ENCODE measurements around the gene CCDC97. TPM values are rescaled to one million over a fixed set of nuclear protein-coding genes. Genes with fewer than 3 reads are reported as not detected.
"Not testable (repeated sequence)": the region's sequence is repeated elsewhere in the genome, so short reads cannot be mapped to it uniquely, and the experiment has no call there.

CCDC97 gene
- polyA plus RNA-seq, 6 donors from 2014 or later = 19.8 to 37.2 (median 31.7) TPM

DNA sequence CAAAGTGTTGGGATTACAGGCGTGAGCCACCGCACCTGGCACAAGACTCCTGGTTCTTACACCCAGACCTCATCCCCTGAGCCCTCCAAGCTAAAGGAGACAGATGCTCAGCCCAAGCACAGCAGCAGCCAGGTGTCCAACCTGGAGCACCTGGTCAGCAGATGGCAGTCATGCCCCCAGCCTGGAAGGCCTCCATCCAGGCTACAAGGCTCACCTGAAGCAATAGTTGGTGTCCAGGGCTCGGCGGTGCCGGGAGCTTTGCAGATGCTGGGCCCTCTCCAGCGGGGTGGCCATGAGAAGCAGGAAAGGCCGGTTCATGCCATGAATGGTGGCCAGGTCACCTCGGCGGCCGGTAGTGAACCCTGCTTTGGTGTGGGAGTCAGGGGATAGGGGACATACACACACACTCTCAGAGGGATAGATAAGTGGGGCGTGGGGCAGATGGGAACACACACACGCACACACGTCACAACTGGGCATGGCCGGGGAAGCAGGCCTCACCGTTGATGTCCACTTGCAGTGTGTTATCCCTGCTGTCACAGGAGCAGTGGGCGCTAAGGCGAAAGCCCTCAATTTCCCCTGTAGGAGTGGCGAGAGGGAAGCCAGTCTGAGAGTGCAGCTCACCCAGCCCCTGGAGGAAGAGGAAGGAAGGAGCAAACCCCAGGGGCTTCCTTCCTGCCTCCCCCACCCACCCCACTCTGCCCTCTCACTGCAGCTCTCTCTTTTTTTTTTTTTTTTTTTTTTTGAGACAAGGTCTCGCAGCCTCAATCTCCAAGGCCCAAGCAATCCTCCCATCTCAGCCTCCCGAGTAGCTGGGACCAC, 31.9 kb downstream of the CCDC97 start:
- Mint-ChIP-seq H3K27ac (peak overlapping the region in 5 of 6 donors; percentile 66 to 94 (median 77)), H3K9me3 (no peaks in the 10 kb centered on the region), H3K27me3 (no peaks in the 10 kb centered on the region), H3K4me1 (peaks cover 33 to 54% (median 38%) of the 10 kb centered on the region in 3 donors), H3K4me3 (peak overlapping the region; percentile 12 to 83 (median 68)), H3K36me3 (peaks cover 9 to 21% of the 10 kb centered on the region in 2 donors)
- DNase-seq (no peak), ATAC-seq (ENCODE audit: low read depth in 2 of 2) (peak; percentile 73 to 81)

DNA sequence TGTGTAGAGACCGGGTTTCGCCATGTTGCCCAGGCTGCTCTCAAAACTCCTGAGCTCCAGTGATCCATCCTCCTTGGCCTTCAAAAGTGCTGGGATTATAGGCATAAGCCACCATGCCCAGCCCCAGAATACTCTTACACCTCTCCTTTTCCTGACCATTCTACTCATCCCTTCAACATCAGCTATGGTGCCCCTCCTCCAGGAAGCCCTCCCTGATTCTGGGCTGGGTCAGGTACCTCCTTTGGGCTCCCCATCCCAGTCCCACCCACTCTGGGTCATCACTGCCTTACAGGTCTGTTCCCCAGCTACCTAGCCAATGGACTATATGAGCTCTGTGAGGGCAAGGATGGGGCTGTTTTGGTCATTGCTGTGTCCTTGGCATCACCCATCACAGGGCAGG, 34.2 kb downstream of the CCDC97 start:
- Mint-ChIP-seq H3K27me3 (no peaks in the 10 kb centered on the region), H3K27ac (peak overlapping the region in 4 of 6 donors; percentile 50 to 84 (median 78)), H3K36me3 (peaks cover 9 to 27% of the 10 kb centered on the region in 2 donors), H3K4me1 (peaks cover 38 to 58% (median 42%) of the 10 kb centered on the region in 3 donors), H3K4me3 (peak overlapping the region in 1 of 8 donors; percentile 29), H3K9me3 (no peaks in the 10 kb centered on the region)
- ATAC-seq (ENCODE audit: low read depth in 2 of 2) (no peak), DNase-seq (no peak)

DNA sequence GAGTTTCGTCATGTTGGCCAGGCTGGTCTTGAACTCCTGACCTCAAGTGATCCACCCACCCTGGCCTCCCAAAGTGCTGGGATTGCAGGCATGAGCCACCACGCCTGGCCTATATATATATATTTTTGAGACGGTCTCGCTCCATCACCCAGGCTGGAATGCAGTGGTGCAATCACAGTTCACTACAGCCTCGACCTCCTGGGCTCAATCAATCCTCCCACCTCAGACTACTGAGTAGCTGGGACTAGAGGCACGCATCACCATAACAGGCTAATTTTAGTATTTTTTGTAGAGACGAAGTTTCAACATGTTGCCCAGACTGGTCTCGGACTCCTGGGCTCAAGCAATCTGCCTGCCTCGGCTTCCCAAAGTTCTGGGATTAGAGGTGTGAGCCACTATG, 36.9 kb downstream of the CCDC97 start:
- not testable (repeated sequence) for DNase-seq; H3K27me3 Mint-ChIP-seq; H3K9me3 Mint-ChIP-seq; ATAC-seq (ENCODE audit: low read depth in 2 of 2)
- H3K4me1 Mint-ChIP-seq = peaks cover 50 to 64% (median 56%) of the 10 kb centered on the region in 3 donors
- H3K36me3 Mint-ChIP-seq = peaks cover 4 to 27% of the 10 kb centered on the region in 2 donors
- peak overlapping the region in 1 of 6 donors; percentile 32 for H3K27ac Mint-ChIP-seq
- peak overlapping the region in 1 of 8 donors; percentile 47 for H3K4me3 Mint-ChIP-seq

DNA sequence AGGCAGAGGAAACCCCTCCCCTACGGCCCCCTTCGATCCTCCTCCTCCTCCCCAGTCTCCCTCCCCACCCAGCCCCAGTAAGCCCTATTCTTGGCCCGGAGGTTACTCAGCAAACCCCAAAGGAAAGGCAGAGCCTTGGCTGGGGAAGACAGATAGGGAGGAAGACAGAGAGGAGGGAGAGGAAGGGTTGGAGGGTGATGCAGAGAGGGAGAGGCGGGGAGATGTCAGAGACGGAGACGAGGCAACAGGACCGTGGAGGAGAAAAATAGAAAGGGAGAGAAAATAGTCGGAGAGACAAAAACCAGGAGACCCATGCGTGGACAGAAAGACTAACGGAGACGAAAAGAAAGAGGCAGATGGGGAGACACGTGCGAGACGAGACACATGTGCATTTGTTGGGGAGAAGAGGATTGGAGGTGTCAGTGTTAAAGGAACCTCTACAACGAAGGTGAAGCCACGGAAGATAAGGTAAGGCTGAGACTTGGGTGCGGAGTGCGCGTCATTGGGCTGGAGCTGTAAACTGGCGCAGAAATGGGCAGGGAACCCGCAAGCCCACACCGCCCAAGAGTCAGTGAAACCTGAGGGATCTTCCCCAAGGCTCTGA, 40.9 kb downstream of the CCDC97 start:
- Mint-ChIP-seq H3K9me3 (peaks cover 0 to 3% (median 0%) of the 10 kb centered on the region in 7 donors), H3K36me3 (peaks cover 4 to 14% of the 10 kb centered on the region in 2 donors), H3K4me3 (peak overlapping the region; percentile 92 to 100 (median 98)), H3K27ac (peak overlapping the region; percentile 94 to 99 (median 99)), H3K27me3 (no peaks in the 10 kb centered on the region), H3K4me1 (peaks cover 42 to 56% (median 53%) of the 10 kb centered on the region in 3 donors)
- DNase-seq (no peak), ATAC-seq (ENCODE audit: low read depth in 2 of 2) (no peak)

DNA sequence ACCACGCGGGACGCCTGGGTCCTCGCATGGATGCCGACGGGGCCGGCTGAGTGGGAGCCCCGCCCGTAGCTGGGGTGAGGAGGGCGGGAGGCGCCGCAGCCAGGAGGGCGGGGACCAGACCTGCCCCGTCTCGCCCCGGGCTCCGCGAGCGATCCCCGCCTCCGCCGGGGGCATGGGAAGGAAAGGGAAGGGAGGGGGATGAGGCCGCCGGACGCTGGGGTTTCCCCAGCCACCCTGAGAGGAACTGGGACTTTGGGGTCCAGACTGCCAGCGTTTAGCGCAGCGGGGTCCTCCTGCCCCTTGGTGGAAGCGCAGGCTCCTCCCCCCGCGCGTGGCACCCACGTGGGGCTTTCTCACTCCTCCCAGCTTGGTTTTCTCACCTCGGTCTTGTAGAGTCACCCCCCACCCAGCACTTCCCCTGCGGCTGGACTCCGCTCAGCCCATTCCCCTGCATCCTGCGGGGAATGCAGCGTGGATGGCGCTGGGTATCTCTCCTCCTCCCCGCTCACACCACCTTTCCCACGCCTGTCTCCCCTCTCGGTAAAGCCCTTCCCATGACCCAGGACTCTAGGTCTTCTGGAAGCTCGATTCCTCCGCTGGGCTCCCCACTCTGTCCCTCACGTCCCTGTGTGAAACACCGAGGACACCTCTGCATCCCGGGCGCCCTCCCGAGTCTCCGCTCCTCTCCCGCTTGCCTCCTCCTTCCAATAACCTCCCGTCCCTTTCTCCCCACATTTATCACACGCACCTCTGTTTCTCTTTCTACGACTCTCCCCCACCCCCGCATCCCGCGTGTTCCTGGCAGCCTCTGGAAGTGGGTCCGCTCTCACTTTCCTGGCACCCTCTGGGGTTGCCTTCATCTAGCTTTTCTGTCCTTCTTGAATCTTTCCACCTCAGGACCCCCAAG, 41.6 kb downstream of the CCDC97 start:
- peaks cover 0 to 3% (median 0%) of the 10 kb centered on the region in 7 donors for H3K9me3 Mint-ChIP-seq
- H3K4me1 Mint-ChIP-seq = peaks cover 41 to 57% (median 55%) of the 10 kb centered on the region in 3 donors
- peak; percentile 60 to 62 for ATAC-seq (ENCODE audit: low read depth in 2 of 2)
- H3K4me3 Mint-ChIP-seq = peak overlapping the region; percentile 92 to 100 (median 98)
- H3K27ac Mint-ChIP-seq = peak overlapping the region; percentile 94 to 99 (median 99)
- no peaks in the 10 kb centered on the region for H3K27me3 Mint-ChIP-seq
- H3K36me3 Mint-ChIP-seq = peaks cover 4 to 14% of the 10 kb centered on the region in 2 donors
- DNase-seq = peak; percentile 91

DNA sequence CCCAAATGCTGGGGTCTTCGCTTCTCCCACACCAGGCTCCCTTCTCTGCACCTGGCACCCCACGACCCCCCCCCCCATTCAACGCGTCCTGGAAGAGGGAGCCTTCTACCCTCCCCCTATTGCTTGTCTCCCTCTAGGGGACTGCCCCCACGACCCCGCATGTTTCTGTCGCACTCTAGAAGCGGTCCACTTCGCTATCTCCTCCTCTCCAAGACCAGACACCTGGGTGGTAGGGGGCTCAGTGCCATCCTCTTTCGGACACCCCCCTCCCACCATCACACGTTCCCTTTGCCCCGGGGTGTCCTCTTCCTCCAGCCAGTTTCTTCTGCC, 42.3 kb downstream of the CCDC97 start:
- H3K27ac Mint-ChIP-seq = peak overlapping the region; percentile 94 to 99 (median 98)
- H3K36me3 Mint-ChIP-seq = peaks cover 4 to 14% of the 10 kb centered on the region in 2 donors
- H3K27me3 Mint-ChIP-seq = no peaks in the 10 kb centered on the region
- H3K4me3 Mint-ChIP-seq = peak overlapping the region; percentile 92 to 100 (median 98)
- DNase-seq = no peak
- ATAC-seq (ENCODE audit: low read depth in 2 of 2) = no peak
- peaks cover 47 to 64% (median 61%) of the 10 kb centered on the region in 3 donors for H3K4me1 Mint-ChIP-seq
- peaks cover 0 to 3% (median 0%) of the 10 kb centered on the region in 7 donors for H3K9me3 Mint-ChIP-seq

DNA sequence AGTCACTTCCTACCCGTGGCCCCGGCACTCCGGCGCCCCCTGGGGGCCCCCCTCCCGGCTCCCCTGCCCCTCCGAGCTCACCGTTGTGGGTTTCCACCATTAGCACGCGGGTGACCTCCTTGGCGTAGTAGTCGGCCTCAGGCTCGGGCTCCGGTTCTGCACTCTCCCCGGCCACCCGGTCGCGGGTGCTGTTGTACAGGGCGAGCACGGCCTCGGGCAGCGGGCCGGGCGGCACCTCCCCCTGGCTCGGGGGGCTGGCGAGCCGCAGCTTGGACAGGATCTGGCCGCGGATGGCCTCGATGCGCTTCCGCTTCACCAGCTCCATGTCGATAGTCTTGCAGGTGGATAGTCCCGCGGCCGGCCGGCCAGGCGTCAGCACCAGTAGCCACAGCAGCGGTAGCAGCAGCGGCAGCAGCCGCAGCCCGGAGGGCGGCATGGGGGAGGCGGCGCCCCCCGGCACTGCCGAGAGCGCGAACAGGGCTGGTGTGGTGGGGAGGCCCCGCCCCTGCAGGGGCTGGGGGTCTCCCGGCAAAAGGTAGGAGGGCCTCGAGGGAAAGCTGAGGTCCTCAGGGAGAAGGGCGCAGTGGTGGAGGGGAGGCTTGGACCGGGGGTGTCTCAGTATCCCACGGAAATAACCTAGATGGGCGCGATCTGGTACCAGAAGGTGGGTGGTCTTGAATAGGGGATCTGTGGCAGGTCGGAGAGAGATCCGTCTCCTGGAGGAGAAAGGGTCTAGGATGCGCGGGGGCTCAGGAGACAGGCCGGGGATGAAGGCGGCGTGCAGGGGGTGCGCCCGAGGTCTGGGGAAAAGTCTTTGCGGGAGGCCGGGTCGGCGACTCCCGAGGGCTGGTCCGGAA, 42.9 kb downstream of the CCDC97 start:
- Mint-ChIP-seq H3K9me3 (peaks cover 0 to 3% (median 0%) of the 10 kb centered on the region in 7 donors), H3K27ac (peak overlapping the region; percentile 97 to 99 (median 99)), H3K27me3 (no peaks in the 10 kb centered on the region), H3K4me1 (peaks cover 49 to 65% (median 63%) of the 10 kb centered on the region in 3 donors), H3K4me3 (peak overlapping the region; percentile 92 to 100 (median 98)), H3K36me3 (peaks cover 4 to 14% of the 10 kb centered on the region in 2 donors)
- ATAC-seq (ENCODE audit: low read depth in 2 of 2) (peak; percentile 30 to 31), DNase-seq (peak; percentile 87)

DNA sequence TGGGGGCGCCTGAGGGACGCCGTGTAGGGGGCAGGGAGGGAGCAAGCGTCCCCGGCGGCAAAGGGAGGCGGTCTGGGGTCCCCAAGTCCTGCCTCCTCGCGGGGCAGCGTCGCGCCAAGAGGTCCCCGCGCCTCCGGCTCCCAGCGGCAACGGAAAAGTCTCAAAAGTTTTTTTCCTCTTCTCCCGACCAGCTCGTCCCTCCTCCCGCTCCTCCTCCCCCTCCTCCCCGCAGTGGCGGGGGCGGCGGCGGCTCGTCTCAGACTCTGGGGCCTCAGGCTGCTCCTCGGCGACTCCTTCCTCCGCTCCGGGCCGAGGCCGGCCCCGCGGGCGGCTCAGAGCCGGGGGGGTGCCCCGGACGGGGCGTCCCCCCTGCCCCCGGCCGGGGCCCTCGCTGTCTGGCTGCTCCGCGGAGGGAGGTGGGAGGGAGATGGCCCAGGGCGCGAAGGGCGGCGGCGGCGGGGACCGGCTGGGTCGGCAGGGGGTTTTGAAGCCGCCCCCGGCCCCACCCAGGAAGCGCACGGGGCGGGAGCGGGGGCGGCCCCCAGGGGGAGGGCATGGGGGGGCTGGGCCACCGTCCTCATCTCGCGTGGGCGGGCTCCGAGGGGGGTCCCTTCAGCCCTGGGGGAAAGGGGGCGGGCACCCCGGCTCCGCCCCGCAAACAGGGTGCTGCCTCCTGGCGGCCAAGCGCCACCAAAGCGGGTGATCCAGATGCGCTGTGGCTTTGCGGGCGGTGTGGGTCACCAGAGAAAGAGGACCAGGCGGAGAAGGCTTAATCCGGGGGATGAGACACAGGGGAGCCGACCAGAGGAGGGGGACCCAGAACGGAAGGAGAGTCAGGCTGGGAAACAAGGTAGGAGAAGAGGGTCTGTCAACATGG, 43.7 kb downstream of the CCDC97 start, which contains the start of gene TGFB1:
TSS of gene TGFB1 (minus strand) at position 457 of the 877 bp plus-strand sequence. CDS start 878 bp downstream, outside the sequence.
- Mint-ChIP-seq H3K4me1 (peaks cover 45 to 63% (median 58%) of the 10 kb centered on the region in 3 donors), H3K27ac (peak within 1 kb of the TSS; percentile 94 to 99 (median 98)), H3K36me3 (peaks cover 0 to 5% of the 10 kb centered on the region in 2 donors), H3K4me3 (peak within 1 kb of the TSS; percentile 92 to 100 (median 98)), H3K27me3 (no peaks in the 10 kb centered on the region), H3K9me3 (peaks cover 0 to 3% (median 0%) of the 10 kb centered on the region in 7 donors)
- DNase-seq (peak; percentile 95), ATAC-seq (ENCODE audit: low read depth in 2 of 2) (peak; percentile 56 to 64)

DNA sequence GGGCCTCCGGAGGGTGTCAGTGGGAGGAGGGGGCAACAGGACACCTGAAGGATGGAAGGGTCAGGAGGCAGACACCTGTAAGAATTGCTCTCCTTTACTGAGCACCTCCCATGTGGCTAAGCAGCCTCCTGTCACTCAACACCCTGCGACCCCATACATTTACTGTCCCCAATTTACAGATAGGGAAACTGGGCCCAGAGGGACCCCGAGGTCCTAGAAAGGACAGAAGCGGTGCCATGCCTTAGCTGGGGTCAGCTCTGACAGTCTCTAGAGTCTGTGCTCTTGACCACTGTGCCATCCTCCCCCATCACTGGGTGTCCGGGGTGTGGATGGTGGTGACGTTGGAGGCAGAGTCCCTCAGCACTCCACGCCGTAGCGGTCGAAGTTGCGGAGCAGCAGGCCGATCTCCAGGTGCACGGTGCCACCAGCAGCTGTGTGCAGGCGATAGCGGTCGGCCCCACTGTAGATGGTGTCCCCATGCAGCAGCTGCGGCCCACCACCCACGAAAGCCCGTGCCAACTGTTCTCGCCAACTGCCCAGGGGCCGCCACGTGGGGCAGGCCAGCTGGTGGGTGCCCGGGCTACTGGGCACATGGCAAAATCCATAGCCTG, 44.5 kb downstream of the CCDC97 start:
- peaks cover 0 to 3% (median 0%) of the 10 kb centered on the region in 7 donors for H3K9me3 Mint-ChIP-seq
- peaks cover 38 to 55% (median 50%) of the 10 kb centered on the region in 3 donors for H3K4me1 Mint-ChIP-seq
- ATAC-seq (ENCODE audit: low read depth in 2 of 2) (no peak), DNase-seq (no peak)
- H3K36me3 Mint-ChIP-seq = no peaks in the 10 kb centered on the region
- H3K27ac Mint-ChIP-seq = peak overlapping the region; percentile 13 to 97 (median 94)
- no peaks in the 10 kb centered on the region for H3K27me3 Mint-ChIP-seq
- peak overlapping the region in 7 of 8 donors; percentile 73 to 100 (median 83) for H3K4me3 Mint-ChIP-seq

DNA sequence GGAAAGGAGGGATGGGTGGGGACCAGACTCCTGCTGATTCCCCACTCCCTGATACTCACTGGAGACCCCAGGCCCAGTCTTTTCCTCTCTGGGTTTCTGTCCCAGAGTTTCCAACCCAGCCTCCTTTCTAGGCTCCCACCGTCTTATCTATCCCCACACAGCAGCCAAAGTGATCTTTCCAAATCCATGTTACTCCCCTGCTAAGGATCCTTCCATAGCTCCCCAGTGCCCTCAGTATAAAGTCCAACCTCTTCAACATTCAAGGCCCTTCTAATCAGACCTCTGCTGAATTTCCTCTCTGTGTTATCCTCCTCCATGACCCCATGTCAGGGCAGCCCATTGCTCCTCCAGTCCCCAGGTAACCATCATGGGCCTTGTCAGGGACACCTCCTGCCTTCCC, 45.1 kb downstream of the CCDC97 start:
- H3K4me3 Mint-ChIP-seq = peak overlapping the region in 7 of 8 donors; percentile 17 to 100 (median 67)
- H3K27me3 Mint-ChIP-seq = no peaks in the 10 kb centered on the region
- ATAC-seq (ENCODE audit: low read depth in 2 of 2) (no peak), DNase-seq (no peak)
- peaks cover 32 to 53% (median 49%) of the 10 kb centered on the region in 3 donors for H3K4me1 Mint-ChIP-seq
- H3K9me3 Mint-ChIP-seq = peaks cover 0 to 3% (median 0%) of the 10 kb centered on the region in 7 donors
- H3K36me3 Mint-ChIP-seq = no peaks in the 10 kb centered on the region
- peak overlapping the region in 5 of 6 donors; percentile 62 to 97 (median 78) for H3K27ac Mint-ChIP-seq

DNA sequence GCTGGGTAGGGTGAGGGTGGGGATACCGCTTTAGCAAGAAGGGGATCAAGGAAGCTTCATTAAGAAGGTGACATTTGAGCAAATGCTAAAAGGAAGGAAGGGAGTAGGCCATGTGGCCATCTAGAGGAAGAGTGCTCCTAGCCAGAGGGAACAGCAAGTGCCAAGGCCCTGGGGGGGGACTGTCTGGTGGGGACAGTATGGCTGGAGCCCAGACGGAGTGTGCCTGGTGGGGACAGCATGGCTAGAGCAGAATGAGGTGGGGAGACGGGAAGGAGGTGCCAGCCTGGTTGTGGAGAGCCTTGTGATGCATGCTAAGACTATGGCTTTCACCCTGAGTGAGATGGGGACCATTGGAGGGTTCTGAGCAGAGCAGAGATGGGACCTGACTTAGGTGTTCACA, 45.8 kb downstream of the CCDC97 start:
- Mint-ChIP-seq H3K27me3 (no peaks in the 10 kb centered on the region), H3K27ac (peak overlapping the region in 3 of 6 donors; percentile 22 to 97 (median 82)), H3K9me3 (peaks cover 0 to 2% (median 0%) of the 10 kb centered on the region in 7 donors), H3K36me3 (no peaks in the 10 kb centered on the region), H3K4me1 (peaks cover 26 to 48% (median 46%) of the 10 kb centered on the region in 3 donors), H3K4me3 (peak overlapping the region in 3 of 8 donors; percentile 17 to 100 (median 47))
- ATAC-seq (ENCODE audit: low read depth in 2 of 2) = no peak
- DNase-seq = no peak

Measured in naive B cell (primary cell).